ENCODE data around the gene NLGN3. TPM values are rescaled to one million over a fixed set of nuclear protein-coding genes. Genes with fewer than 3 reads are reported as not detected.

Gene NLGN3
- total and polyA plus RNA-seq, 2 of the 8 experiments (the other 6 are each of a cell fraction or from before 2014, with no cell fraction given) = 12.0 to 14.8 TPM

DNA sequence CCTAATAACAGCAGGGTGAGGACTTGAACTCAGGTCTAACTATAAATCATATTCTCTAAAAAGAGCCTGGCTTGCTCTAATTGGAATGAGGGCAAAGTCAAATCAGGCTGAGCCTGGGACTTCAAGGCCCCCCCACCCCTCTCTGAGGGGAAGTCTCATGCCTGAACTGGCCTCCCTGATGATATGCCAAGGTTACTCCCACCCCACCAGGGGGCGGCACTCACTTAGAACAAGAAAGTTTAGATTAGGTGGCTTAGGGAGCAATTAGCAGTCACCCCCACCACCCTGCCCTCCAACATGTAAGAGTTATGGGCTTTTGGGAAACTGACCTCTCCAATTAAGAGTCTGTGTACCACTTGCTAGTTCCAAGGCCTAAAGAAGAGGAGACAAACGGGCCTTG lies 46.3 kb upstream of the NLGN3 start:
- Histone ChIP-seq H2BK120ac (replicated peaks; ENCODE audit: low read depth, low read length) (no peak overlapping the region), H3K4me3 (ENCODE audit: extremely low read depth in 1 of 4, insufficient read depth in 2 of 4, low read depth in 3 of 4, low read length in 4 of 4) (peak overlapping the region in 1 of 4 experiments; percentile 53; a peak in 2 of 8 replicates), H3K23me2 (ENCODE audit: low read depth, low read length) (peaks cover 8% of the 10 kb centered on the region), H4K20me1 (replicated peaks in 1 of 2; ENCODE audit: control insufficient read depth in 1 of 2, insufficient read depth in 2 of 2, low read length in 2 of 2) (peaks cover 0 to 2% of the 10 kb centered on the region in 2 experiments), H3K4me1 (replicated peaks in 1 of 4; ENCODE audit: control insufficient read depth in 3 of 4, insufficient read depth in 4 of 4, low read length in 3 of 4) (peaks cover 7 to 28% (median 17%) of the 10 kb centered on the region in 4 experiments), H2AK5ac (ENCODE audit: low read depth, low read length) (no peak overlapping the region), H3K9ac (replicated peaks in 1 of 4; ENCODE audit: extremely low read depth in 1 of 4, low read depth in 3 of 4, low read length in 3 of 4) (no peak overlapping the region), H3K4ac (replicated peaks; ENCODE audit: insufficient read length, low read depth, low read length) (no peak overlapping the region), H3K14ac (ENCODE audit: insufficient read length) (no peak overlapping the region), H3K9me3 (ENCODE audit: insufficient read depth in 2 of 2, low read depth in 1 of 2, low read length in 1 of 2) (no peaks in the 10 kb centered on the region), H3K27ac (ENCODE audit: low read depth, low read length) (no peak overlapping the region), H3K36me3 (ENCODE audit: control insufficient read depth in 2 of 4, insufficient read depth in 4 of 4, low read length in 3 of 4) (peaks cover 0 to 6% (median 0%) of the 10 kb centered on the region in 4 experiments; a peak in 1 of 8 replicates), H3K79me1 (ENCODE audit: low read depth, low read length) (no peaks in the 10 kb centered on the region; the same call in 1 of the 2 replicates), H3K56ac (replicated peaks; ENCODE audit: insufficient read length, low read depth, low read length) (no peak overlapping the region), H2BK15ac (ENCODE audit: low read length) (no peak overlapping the region), H3K23ac (ENCODE audit: insufficient read length) (no peak overlapping the region), H4K5ac (ENCODE audit: insufficient read length, low read depth, low read length) (no peak overlapping the region), H4K91ac (replicated peaks; ENCODE audit: insufficient read length, low read length) (no peak overlapping the region), H4K8ac (ENCODE audit: extremely low read depth, insufficient read depth, low read length) (no peak overlapping the region; the same call in 1 of the 2 replicates), H3K18ac (ENCODE audit: extremely low read depth, low read length) (no peak overlapping the region), H3K79me2 (ENCODE audit: control insufficient read depth in 1 of 2, insufficient read depth in 2 of 2, low read length in 2 of 2) (peaks cover 0 to 8% of the 10 kb centered on the region in 2 experiments; a peak in 2 of 4 replicates), H3K27me3 (replicated peaks in 1 of 4; ENCODE audit: control insufficient read depth in 3 of 4, extremely low read depth in 1 of 4, insufficient read depth in 3 of 4, low read length in 3 of 4) (peaks cover 0 to 5% (median 0%) of the 10 kb centered on the region in 4 experiments; a peak in 1 of 7 replicates), H2BK12ac (ENCODE audit: low read depth, low read length) (no peak overlapping the region), H3K4me2 (ENCODE audit: insufficient read depth in 1 of 2, low read depth in 2 of 2, low read length in 2 of 2) (peak overlapping the region; percentile 68 to 95), H2BK5ac (ENCODE audit: low read depth, low read length) (0 out of 2 replicates have a peak overlapping the region, but pooled peaks have one; percentile 10), H2BK20ac (ENCODE audit: low read length) (no peak overlapping the region), H2AFZ (ENCODE audit: low read length) (no peak overlapping the region)
- DNase-seq (ENCODE audit: low read depth in 1 of 2, low spot score in 2 of 2) (no peak), FAIRE-seq (no peak)
- TF ChIP-seq, protein P1, sequence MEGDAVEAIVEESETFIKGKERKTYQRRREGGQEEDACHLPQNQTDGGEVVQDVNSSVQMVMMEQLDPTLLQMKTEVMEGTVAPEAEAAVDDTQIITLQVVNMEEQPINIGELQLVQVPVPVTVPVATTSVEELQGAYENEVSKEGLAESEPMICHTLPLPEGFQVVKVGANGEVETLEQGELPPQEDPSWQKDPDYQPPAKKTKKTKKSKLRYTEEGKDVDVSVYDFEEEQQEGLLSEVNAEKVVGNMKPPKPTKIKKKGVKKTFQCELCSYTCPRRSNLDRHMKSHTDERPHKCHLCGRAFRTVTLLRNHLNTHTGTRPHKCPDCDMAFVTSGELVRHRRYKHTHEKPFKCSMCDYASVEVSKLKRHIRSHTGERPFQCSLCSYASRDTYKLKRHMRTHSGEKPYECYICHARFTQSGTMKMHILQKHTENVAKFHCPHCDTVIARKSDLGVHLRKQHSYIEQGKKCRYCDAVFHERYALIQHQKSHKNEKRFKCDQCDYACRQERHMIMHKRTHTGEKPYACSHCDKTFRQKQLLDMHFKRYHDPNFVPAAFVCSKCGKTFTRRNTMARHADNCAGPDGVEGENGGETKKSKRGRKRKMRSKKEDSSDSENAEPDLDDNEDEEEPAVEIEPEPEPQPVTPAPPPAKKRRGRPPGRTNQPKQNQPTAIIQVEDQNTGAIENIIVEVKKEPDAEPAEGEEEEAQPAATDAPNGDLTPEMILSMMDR (IDR thresholded peaks at IDR 0.05; ENCODE audit: control extremely low read depth in 1 of 3, insufficient read depth in 1 of 3, low read depth in 1 of 3, low read length in 3 of 3) = peak; percentile 28 to 43 (median 29)
- TF ChIP-seq RAD21 (IDR thresholded peaks at IDR 0.05 in 1 of 2, conservative IDR thresholded peaks at IDR 0.05 in 1 of 2; ENCODE audit: low read depth in 2 of 2, low read length in 2 of 2) (peak; percentile 22 to 48), GABPA (IDR thresholded peaks at IDR 0.05; ENCODE audit: borderline replicate concordance, insufficient read depth, low read length) (no peak), HDAC2 (IDR thresholded peaks at IDR 0.05; ENCODE audit: borderline replicate concordance in 1 of 2, low read depth in 2 of 2, low read length in 2 of 2) (peak in 1 of 2 experiments; percentile 77; a peak in 1 of 4 replicates), NANOG (IDR thresholded peaks at IDR 0.05; ENCODE audit: insufficient read depth, low read depth, low read length, poor library complexity, severe bottlenecking) (no peak)
- CTCF ChIA-PET (ENCODE audit: partially characterized antibody) = interaction anchor here (0.9 kb wide), 1 partner anchor 32 kb away, joined by 6 read pairs; no protein-coding TSS in a partner anchor
- POLR2A ChIA-PET (ENCODE audit: partially characterized antibody) = no interaction called here
- 21% methylated on average over 2 of the region's 2 CpGs; no CpG with 5 or more reads in 1 of the 2 experiments for WGBS, 2 experiments (ENCODE audit: extremely low coverage in 1 of 2, insufficient coverage in 1 of 2, insufficient read length in 1 of 2, insufficient replicate concordance in 2 of 2, low coverage in 1 of 2, low lambda C conversion rate in 2 of 2, missing lambda C conversion rate in 1 of 2)
